Measurements from ENCODE around the gene ETHE1.
A peak's percentile ranks its signal among the peaks of the same experiment; 100 is the strongest.

The ETHE1 gene

GRCh38 chr19:43463381-43464133 is 63.4 kb downstream of the ETHE1 start:
- peak; percentile 97 for DNase-seq

- no peak for DNase-seq
These were observed 64.1 kb downstream of the ETHE1 start for GRCh38 chr19:43462785-43463380.

GRCh38 chr19:43462383-43462782 is 64.6 kb downstream of the ETHE1 start:
- no peak for DNase-seq

GRCh38 chr19:43461303-43461702 is 65.7 kb downstream of the ETHE1 start:
- no peak for DNase-seq

- DNase-seq: no peak
These were observed 66.5 kb downstream of the ETHE1 start for GRCh38 chr19:43460362-43461016.

GRCh38 chr19:43457809-43458208 is 69.2 kb downstream of the ETHE1 start:
- no peak for DNase-seq
